HG03045 (cell line): Measurements from ENCODE around the gene PTGS1.
"Not testable (repeated sequence)": the region's sequence is repeated elsewhere in the genome, so short reads cannot be mapped to it uniquely, and the experiment has no call there.

Experiments
- ATAC-seq: cut with Tn5 transposase; IDR thresholded peaks from one replicate; pipeline ENCODE4 v1.9.1; 2021; ENCODE audit warnings: mild to moderate bottlenecking, moderate library complexity; ENCODE audit not compliant: unreplicated experiment

The PTGS1 gene

DNA sequence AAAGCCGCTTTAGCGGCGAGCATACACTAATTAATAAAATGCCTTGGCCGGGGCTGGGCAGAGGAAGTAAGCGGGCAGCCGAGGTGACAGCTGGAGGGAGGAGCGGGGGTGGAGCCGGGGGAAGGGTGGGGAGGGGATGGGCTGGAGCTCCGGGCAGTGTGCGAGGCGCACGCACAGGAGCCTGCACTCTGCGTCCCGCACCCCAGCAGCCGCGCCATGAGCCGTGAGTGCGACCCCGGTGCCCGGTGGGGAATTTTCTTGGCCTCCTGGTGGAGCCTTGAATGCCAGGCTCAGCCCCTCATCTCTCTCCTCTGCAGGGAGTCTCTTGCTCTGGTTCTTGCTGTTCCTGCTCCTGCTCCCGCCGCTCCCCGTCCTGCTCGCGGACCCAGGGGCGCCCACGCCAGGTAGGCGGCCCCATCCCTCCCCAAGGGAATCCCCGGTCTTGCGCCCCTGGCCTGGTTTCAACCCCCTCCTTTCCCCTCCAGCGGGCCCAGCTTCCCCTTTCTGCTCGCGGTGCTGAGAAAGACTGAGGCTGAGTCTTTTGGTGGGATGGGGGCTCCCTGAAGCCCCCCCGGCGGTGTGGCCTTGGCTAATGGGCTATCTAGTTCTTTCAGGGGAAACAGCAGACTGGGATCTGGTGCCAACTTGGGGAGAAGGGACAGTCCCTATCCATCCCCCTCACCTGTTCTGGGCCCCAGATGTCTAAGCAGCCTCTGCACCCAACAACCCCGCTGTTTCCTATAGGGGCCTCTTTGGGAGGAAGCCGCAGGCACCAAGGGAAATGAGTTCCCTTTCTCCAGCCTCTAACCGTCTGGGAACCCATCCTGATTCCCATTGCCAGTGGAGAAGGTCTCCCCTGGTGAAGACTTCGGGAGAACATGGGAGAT, at the start of gene PTGS1:
TSS of gene PTGS1 (plus strand) at position 156 of the 887 bp plus-strand sequence. CDS start at position 217, 61 bp downstream.
- no peak for ATAC-seq

DNA sequence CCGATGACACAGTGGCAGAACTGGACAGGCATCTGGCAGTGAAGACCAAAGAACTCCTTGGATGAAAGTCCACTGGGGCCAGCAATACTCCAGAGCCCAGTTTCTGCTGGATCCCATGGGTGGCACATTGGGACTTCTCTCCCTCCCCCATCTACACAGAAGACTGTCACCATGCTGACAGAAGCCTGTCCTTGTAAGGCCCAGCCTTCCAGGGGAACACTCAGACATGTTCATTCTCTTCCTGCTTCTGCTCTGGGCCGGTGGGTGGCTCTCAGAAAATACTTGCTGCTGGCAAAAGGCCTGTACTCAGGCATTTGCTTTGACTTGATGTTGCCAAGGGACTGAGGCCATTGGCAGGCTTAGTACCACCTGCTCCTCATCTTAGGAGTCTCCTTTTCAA, 48.3 kb upstream of the PTGS1 start:
- no peak for ATAC-seq

DNA sequence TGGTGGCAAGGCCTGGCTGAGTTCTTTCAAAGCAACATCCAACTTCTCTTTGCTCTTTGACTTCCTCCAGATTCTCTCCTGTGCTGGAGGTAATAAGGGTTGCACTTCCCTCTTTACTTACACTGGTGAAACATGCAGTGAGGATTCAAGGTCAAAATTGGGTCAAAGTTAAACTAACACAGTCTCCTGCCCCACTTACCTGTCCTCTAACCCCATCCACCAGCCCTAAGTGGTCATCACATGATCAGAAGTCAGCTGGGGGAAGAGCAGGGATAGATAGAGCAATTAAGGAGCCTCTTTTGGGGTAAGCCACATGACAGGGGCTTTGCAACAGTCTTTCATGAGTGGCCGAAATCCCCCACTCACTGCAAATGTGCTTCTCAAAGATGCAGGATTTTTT, 46.2 kb upstream of the PTGS1 start:
- ATAC-seq, result not testable (repeated sequence)

DNA sequence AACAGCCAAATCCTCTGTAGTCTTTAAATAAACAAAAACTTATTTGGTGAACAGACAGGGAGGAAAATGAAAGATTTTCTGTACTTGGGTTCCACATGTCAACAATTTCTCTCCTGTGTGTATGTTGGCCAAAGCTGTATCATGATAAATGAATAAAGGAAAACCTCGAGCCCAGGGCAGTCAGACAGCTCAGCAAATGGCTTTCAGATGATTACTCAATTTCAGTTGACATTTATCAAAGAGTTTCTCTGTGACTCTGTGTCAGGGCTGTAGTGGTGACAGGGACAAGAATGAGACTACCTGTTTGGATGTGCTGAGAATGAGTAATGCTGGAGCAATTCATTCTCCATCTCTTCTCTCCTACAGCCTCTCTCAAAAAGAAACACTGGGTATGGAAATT, 45.7 kb upstream of the PTGS1 start:
- ATAC-seq, result no peak

DNA sequence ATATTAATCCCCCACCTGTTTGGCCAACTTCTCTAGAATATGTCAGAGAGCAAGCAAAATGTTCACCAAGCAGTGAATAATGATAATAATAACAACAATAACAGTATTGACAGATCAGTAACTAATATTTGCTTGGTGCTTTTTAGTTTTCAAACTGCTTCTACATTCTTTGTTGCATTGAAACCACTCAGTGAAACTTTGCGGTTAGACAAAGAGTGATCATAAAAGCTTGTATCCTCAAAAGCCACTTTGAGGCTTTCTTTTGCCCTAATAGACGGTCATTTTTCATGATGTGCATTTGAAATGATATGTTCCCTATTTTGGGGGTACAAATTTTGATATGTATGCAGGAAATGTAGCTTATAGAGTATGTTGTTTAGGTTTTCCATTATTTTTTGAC, 43.6 kb upstream of the PTGS1 start:
- no peak for ATAC-seq

DNA sequence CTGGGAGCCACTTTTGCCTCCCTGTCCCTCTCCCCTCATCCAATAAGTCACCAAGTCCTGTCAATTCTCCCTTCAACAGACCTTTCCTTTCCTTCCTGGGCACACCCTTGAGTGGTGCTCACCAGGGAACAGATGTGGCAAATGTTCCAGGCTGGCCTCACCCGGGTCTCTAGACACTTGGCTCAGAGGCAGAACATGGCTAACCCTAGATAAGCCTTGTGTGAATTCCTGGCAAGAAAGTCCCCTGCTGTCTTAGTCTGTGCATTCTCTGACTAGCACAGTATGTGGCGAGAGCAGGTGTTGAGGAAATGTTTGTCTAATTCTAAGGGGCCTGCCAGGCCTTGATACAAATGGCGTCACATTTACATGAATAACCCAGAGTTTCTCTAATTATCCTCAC, 41.2 kb upstream of the PTGS1 start:
- ATAC-seq, result no peak

DNA sequence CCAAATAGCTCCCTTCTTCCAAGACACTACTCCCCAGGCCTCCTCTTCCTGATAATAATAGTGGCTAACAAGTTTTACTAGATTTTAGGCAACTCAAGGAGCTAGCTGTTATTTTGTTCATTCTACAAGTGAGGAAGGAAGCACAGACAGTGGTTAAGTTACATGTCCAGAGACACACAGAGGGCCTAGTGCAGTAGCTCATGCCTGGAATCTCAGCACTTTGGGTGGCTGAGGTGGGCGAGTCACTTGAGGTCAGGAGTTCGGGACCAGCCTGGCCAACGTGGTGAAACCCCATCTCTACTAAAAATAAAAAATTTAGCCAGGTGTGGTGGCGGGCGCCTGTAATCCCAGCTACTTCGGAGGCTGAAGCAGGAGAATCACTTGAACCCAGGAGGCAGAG, 40.4 kb upstream of the PTGS1 start:
- ATAC-seq, result not testable (repeated sequence)

GRCh38 chr9:122331523-122331927, 39.3 kb upstream of the PTGS1 start:
- ATAC-seq, result no peak

DNA sequence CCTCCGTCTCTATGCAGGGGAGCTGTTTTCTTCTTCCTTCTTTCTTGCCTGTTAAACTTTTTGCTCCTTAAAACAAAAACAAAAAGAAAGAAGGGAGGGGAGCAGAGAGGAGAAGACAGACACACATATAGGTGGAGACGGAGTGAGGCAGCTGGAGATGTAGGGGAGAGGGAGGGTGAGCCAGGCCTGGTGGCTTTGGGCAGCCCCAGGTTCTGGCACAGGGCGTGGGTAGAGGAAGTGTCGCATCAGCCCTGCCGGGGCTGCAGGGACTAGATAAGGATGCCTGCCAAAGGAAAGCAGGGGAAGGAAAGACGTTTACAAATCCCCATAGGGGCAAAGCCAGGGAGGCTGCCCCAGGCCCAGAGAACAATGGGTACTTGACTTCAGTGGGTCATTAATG, 38.7 kb upstream of the PTGS1 start:
- ATAC-seq, result no peak

DNA sequence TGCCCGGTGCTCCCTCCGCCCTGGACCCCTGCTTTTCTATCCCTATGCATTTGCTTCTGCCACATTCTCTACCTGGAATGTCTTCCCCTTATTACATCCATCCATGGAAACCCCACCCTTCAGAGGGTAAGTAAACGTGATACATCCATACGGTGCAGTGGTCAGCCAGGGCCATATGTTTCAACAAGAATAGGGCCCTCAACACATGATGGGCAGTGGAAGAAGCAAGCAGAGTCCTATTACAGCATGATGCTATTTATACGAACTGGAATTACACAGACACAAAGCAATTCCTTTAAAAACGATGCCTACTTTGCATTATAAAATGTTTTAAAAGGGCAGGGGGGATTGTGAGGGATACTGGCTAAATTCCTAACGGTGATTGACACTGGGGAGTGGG, 38.2 kb upstream of the PTGS1 start:
- no peak for ATAC-seq

GRCh38 chr9:122333169-122333808, 37.5 kb upstream of the PTGS1 start:
- ATAC-seq, result no peak

GRCh38 chr9:122334916-122335315, 35.9 kb upstream of the PTGS1 start:
- no peak for ATAC-seq

DNA sequence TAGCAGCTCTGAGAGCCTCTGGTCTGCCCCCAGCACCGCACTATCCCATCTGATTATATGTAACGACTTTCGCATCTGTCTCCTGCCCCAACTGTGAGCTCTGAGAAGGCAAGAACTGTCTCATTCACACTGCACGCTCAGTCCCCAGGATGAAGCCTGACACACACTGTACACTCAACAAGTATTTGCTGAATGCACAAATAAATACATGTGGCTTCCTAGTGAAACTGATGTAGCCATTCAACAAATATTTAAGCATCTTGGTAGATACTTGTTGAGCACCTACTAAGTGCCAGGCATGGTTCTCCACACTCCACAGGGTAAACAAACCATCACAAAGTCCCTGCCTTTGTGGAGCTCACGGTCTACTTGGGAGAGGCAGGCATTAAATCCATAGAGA, 34.6 kb upstream of the PTGS1 start:
- no peak for ATAC-seq

DNA sequence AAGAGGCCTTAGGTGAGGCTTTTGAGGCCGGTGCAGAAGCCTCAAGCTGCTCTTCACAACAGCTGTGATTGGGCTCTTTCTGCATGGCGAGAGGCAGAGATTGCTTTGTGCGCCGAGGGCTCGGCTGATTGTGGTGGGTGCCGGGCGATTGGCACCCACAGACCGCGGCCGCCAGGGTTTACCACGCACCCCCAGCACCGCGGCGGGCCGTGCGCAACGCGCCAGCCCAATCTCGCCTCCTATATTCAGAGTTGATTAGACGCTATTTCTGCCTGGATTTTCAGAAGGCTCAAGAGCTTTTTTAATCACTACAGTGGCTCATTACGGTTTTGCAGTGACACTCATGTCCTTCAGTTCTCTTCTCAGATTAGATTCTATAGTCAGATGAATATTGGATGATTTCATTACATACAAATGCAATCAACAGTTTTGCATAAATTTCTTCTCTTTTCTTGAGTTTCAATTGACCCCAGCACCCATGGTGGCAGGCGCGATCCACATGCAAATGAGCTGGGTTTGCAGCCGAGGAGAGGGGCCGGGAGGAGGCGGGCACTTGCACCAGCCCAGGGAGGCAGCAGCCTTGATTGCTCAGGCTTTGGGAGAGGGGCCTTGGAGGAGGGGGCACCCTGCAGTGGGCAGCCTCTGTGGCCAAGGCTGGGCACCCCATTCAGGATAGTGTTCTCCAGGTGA, 33.8 kb upstream of the PTGS1 start:
- no peak for ATAC-seq

DNA sequence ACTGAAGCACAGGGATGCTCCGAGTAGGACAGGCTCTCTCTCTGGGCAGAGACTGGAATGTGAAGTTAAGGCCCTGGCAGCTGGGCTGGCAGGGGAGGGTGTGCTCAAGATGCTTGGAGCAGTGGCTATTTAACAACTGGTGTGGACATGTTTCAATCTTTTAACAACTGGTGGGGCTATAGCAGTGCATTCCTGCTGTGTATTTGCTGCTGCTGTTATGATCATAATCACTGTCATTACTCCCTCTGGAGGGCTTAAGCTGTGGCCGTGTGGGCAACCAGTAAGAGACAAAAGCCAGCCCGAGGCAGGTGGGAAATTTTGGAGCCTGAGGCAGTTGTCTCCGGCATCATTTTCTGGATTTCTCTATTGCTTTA, 33.3 kb upstream of the PTGS1 start:
- ATAC-seq, result no peak

- no peak for ATAC-seq
These were observed 32.3 kb upstream of the PTGS1 start for GRCh38 chr9:122338536-122338935.

GRCh38 chr9:122338994-122339393, 31.8 kb upstream of the PTGS1 start:
- ATAC-seq, result no peak

DNA sequence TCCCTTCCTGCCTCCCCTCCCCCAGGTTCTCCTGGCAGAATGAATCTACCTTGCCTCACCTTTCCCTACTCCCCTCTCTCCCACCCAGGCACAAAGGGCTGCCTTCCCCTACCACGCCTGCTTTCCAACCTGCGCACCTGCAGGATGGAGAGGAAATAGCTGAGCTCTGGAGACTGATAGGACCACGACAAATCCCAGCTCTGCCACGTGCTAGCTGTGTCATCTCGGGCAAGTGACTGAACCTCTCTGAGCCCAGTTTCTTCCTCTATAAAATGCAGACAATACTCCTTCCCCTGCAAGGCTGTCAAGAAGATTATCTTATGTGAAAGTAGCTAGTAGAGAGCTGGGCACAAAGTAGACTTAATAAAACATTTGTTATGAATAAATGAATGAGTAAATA, 31.2 kb upstream of the PTGS1 start:
- ATAC-seq, result no peak

GRCh38 chr9:122340161-122340560, 30.7 kb upstream of the PTGS1 start:
- ATAC-seq, result no peak

DNA sequence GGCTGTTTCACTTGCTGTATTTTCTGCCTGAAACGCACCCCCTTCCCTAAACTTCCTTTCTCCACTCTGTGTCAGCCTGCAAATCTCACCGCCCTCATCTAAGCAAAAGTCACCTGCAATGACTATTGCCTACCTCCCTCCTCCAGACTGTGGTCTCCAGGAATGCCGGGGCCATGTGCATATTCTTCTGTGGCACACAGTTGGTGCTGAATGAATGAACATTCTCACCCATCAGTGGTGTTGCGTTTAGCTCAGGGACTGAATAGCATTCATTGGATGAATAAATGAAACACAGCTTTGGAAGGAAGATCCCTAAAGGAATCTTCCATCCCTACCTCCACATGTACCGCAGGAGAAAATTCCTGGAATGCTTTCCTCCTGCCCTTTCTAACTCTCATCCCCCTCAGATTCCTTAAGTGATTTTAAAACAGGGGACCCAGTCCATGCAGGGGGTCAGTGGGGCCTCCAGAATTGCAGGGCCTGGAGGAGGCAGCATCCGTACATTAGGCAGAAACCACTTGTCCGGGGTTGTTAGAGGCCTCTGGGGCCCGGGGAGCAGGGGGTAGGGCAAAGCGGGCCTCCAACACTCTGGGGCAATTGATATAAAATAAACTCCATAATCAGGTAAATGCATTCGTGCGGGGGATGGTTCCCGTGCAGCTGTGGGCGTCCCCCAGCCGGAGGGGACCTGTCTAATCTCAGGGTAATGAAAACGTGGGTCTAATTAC, 28.3 kb upstream of the PTGS1 start:
- ATAC-seq, result no peak
